ENCODE results near the gene NENF. TPM values are rescaled to one million over a fixed set of nuclear protein-coding genes. Genes with fewer than 3 reads are reported as not detected.
A peak's percentile ranks its signal among the peaks of the same experiment; 100 is the strongest.

NENF gene
- polyA plus RNA-seq, 1 donor: 43.6 TPM

DNA sequence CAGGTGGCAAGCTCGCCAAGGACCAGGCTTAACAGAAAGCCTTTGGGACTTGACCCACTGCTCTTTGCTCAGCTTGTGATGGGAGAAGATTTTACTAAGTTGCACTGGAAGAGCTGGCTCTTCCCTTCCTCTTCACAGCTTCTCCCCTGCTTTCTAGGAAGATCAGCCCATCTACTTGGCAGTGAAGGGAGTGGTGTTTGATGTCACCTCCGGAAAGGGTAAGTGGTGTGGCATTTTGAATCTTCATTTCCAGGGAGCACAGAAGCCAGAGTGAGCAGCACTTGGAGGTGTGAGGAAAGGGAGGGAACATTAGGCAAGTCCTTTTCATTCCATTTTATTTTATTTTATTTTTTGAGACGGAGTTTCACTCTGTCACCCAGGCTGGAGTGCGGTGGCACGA, 9.7 kb downstream of the NENF start:
- H3K27ac ChIP-seq (ENCODE audit: low read length): no peak overlapping the region
- no peaks in the 10 kb centered on the region for H3K9me3 ChIP-seq (ENCODE audit: control insufficient read depth, low read depth, low read length)
- no peak for DNase-seq
- peaks cover 20% of the 10 kb centered on the region for H3K36me3 ChIP-seq (ENCODE audit: control insufficient read depth, insufficient read depth, low read length)
- no peak overlapping the region for H3K4me3 ChIP-seq (ENCODE audit: low read length)
- H3K27me3 ChIP-seq (ENCODE audit: control insufficient read depth, insufficient read depth, low read length): no peaks in the 10 kb centered on the region
- WGBS (ENCODE audit: insufficient coverage, low lambda C conversion rate): no CpG with 5 or more reads among the region's 5 CpGs
- H3K4me1 ChIP-seq (ENCODE audit: control insufficient read depth, insufficient read depth, low read length): no peaks in the 10 kb centered on the region

- Histone ChIP-seq H3K9me3 (ENCODE audit: control insufficient read depth, low read depth, low read length) (no peaks in the 10 kb centered on the region), H3K27ac (ENCODE audit: low read length) (no peak overlapping the region), H3K4me1 (ENCODE audit: control insufficient read depth, insufficient read depth, low read length) (peaks cover 3% of the 10 kb centered on the region), H3K36me3 (ENCODE audit: control insufficient read depth, insufficient read depth, low read length) (peaks cover 20% of the 10 kb centered on the region), H3K4me3 (ENCODE audit: low read length) (no peak overlapping the region), H3K27me3 (ENCODE audit: control insufficient read depth, insufficient read depth, low read length) (no peaks in the 10 kb centered on the region)
- WGBS (ENCODE audit: insufficient coverage, low lambda C conversion rate): no CpG with 5 or more reads among the region's 8 CpGs
- DNase-seq: no peak
These were observed 13.6 kb downstream of the NENF start for GRCh38 chr1:212446333-212446732.

DNA sequence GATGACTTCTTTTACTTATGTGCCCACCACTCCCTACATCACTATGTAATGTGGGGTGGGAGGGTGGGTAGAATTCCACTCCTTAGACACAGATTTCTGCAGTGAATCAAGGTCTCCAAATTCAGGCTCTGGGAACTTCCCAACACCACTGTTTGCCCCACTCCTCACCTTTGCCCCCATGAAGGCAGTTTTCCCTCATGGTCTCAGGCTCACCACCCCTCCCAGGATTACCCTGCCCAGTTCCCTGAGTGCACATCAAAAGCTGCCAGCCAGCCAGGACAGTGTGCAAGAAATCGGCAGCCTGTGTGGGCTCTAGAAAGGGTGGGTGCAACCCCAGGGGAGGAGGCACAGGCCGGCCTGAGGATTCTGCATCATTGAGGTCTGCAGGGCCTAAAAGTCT, 14.8 kb downstream of the NENF start:
- no CpG with 5 or more reads among the region's 2 CpGs for WGBS (ENCODE audit: insufficient coverage, low lambda C conversion rate)
- no peaks in the 10 kb centered on the region for H3K9me3 ChIP-seq (ENCODE audit: control insufficient read depth, low read depth, low read length)
- no peak for DNase-seq
- no peak overlapping the region for H3K27ac ChIP-seq (ENCODE audit: low read length)
- no peak overlapping the region for H3K4me3 ChIP-seq (ENCODE audit: low read length)
- H3K36me3 ChIP-seq (ENCODE audit: control insufficient read depth, insufficient read depth, low read length): peaks cover 20% of the 10 kb centered on the region
- H3K27me3 ChIP-seq (ENCODE audit: control insufficient read depth, insufficient read depth, low read length): no peaks in the 10 kb centered on the region
- peaks cover 3% of the 10 kb centered on the region for H3K4me1 ChIP-seq (ENCODE audit: control insufficient read depth, insufficient read depth, low read length)

GRCh38 chr1:212450331-212450881, 17.7 kb downstream of the NENF start:
- peaks cover 3% of the 10 kb centered on the region for H3K4me1 ChIP-seq (ENCODE audit: control insufficient read depth, insufficient read depth, low read length)
- no peak overlapping the region for H3K27ac ChIP-seq (ENCODE audit: low read length)
- WGBS (ENCODE audit: insufficient coverage, low lambda C conversion rate): no CpG with 5 or more reads among the region's 4 CpGs
- H3K9me3 ChIP-seq (ENCODE audit: control insufficient read depth, low read depth, low read length): no peaks in the 10 kb centered on the region
- H3K4me3 ChIP-seq (ENCODE audit: low read length): no peak overlapping the region
- DNase-seq: no peak
- H3K36me3 ChIP-seq (ENCODE audit: control insufficient read depth, insufficient read depth, low read length): peaks cover 13% of the 10 kb centered on the region
- no peaks in the 10 kb centered on the region for H3K27me3 ChIP-seq (ENCODE audit: control insufficient read depth, insufficient read depth, low read length)

- Histone ChIP-seq H3K27me3 (ENCODE audit: control insufficient read depth, insufficient read depth, low read length) (no peaks in the 10 kb centered on the region), H3K36me3 (ENCODE audit: control insufficient read depth, insufficient read depth, low read length) (peaks cover 3% of the 10 kb centered on the region), H3K4me1 (ENCODE audit: control insufficient read depth, insufficient read depth, low read length) (peaks cover 3% of the 10 kb centered on the region), H3K9me3 (ENCODE audit: control insufficient read depth, low read depth, low read length) (no peaks in the 10 kb centered on the region), H3K27ac (ENCODE audit: low read length) (no peak overlapping the region), H3K4me3 (ENCODE audit: low read length) (no peak overlapping the region)
- DNase-seq: no peak
- no CpG with 5 or more reads among the region's 6 CpGs for WGBS (ENCODE audit: insufficient coverage, low lambda C conversion rate)
These were observed 18.9 kb downstream of the NENF start for GRCh38 chr1:212451416-212452322.

DNA sequence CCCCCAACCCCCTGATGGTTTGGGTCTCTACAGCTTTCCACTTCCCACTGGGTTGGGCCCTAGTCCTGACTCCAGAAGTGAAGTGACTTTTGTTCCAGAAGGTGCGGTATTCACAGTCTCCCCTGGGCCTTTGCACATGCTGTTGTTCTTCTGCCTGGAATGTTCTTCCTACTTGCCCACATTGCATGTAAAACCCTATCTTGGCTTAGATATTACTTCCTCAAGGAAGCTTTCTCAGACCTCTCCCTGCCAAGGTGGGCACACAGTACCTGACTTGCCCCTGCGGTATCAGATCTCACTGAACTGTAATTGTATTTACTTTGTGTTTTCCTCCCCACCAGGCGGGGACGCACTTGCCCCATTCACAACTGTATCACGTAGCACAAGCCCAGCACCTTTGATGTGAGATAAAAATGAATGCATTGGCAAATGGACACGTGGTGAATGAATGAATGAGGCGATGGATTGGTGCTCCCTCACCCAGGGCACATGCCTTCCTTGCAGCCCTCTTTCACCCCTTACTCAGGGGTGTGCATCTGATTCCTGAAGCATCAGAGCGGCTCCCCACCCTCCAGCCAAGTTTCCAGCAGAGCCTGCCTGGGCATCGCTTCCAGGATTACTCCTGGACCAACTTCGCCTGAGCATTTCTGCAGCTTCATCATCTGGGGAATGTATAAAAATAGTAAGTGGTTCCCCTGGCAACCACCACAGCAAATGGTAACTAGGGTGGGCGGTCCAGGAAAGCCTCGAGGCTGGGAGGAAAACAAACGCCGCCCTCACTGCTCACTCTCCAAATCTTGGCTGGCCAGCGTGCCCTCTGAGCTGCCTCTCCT, 19.8 kb downstream of the NENF start:
- peaks cover 2% of the 10 kb centered on the region for H3K4me1 ChIP-seq (ENCODE audit: control insufficient read depth, insufficient read depth, low read length)
- peak in 1 of 2 donors; percentile 49 for DNase-seq
- no peaks in the 10 kb centered on the region for H3K36me3 ChIP-seq (ENCODE audit: control insufficient read depth, insufficient read depth, low read length)
- H3K4me3 ChIP-seq (ENCODE audit: low read length): no peak overlapping the region
- H3K9me3 ChIP-seq (ENCODE audit: control insufficient read depth, low read depth, low read length): no peaks in the 10 kb centered on the region
- H3K27me3 ChIP-seq (ENCODE audit: control insufficient read depth, insufficient read depth, low read length): no peaks in the 10 kb centered on the region
- no peak overlapping the region for H3K27ac ChIP-seq (ENCODE audit: low read length)
- WGBS (ENCODE audit: insufficient coverage, low lambda C conversion rate): no CpG with 5 or more reads among the region's 15 CpGs

- Histone ChIP-seq H3K36me3 (ENCODE audit: control insufficient read depth, insufficient read depth, low read length) (no peaks in the 10 kb centered on the region), H3K9me3 (ENCODE audit: control insufficient read depth, low read depth, low read length) (peaks cover 7% of the 10 kb centered on the region), H3K4me3 (ENCODE audit: low read length) (no peak overlapping the region), H3K27me3 (ENCODE audit: control insufficient read depth, insufficient read depth, low read length) (no peaks in the 10 kb centered on the region), H3K4me1 (ENCODE audit: control insufficient read depth, insufficient read depth, low read length) (no peaks in the 10 kb centered on the region), H3K27ac (ENCODE audit: low read length) (no peak overlapping the region)
- WGBS (ENCODE audit: insufficient coverage, low lambda C conversion rate): no CpG with 5 or more reads among the region's 12 CpGs
- DNase-seq: no peak
These were observed 20.6 kb downstream of the NENF start for GRCh38 chr1:212453156-212453857.

DNA sequence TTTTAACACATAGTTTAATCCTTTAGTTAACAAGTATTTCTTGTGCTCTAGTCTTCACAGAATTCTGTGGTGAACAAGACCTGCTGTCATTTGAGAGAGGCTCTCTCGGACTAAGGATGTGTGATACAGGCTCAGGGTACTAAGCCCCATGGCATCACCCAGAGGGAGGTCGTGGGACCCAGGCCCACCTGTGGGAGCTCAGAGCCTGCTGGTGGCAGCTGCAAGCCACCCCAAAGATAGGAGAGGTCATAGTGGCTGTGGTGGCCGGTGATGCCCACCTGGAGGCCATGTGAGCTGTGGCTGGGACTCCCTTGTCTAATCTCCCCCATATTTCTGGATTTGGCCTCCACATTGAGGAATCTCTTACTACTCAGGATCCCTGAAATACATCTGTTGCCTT, 22.0 kb downstream of the NENF start:
- no CpG with 5 or more reads among the region's 3 CpGs for WGBS (ENCODE audit: insufficient coverage, low lambda C conversion rate)
- no peaks in the 10 kb centered on the region for H3K36me3 ChIP-seq (ENCODE audit: control insufficient read depth, insufficient read depth, low read length)
- no peak overlapping the region for H3K27ac ChIP-seq (ENCODE audit: low read length)
- no peak for DNase-seq
- no peak overlapping the region for H3K4me3 ChIP-seq (ENCODE audit: low read length)
- H3K27me3 ChIP-seq (ENCODE audit: control insufficient read depth, insufficient read depth, low read length): no peaks in the 10 kb centered on the region
- no peaks in the 10 kb centered on the region for H3K4me1 ChIP-seq (ENCODE audit: control insufficient read depth, insufficient read depth, low read length)
- peaks cover 9% of the 10 kb centered on the region for H3K9me3 ChIP-seq (ENCODE audit: control insufficient read depth, low read depth, low read length)

- peaks cover 9% of the 10 kb centered on the region for H3K9me3 ChIP-seq (ENCODE audit: control insufficient read depth, low read depth, low read length)
- H3K36me3 ChIP-seq (ENCODE audit: control insufficient read depth, insufficient read depth, low read length): no peaks in the 10 kb centered on the region
- H3K27me3 ChIP-seq (ENCODE audit: control insufficient read depth, insufficient read depth, low read length): no peaks in the 10 kb centered on the region
- no peaks in the 10 kb centered on the region for H3K4me1 ChIP-seq (ENCODE audit: control insufficient read depth, insufficient read depth, low read length)
- H3K27ac ChIP-seq (ENCODE audit: low read length): no peak overlapping the region
- no peak overlapping the region for H3K4me3 ChIP-seq (ENCODE audit: low read length)
- no peak for DNase-seq
- 100% methylated on average over 1 of the region's 2 CpGs for WGBS (ENCODE audit: insufficient coverage, low lambda C conversion rate)
These were observed 22.7 kb downstream of the NENF start for GRCh38 chr1:212455401-212455800.
